GM12873 (cell line): ENCODE results near the gene GATAD2A.

Experiments
- TF ChIP-seq, protein P1 (sequence below): IDR thresholded peaks from 2 replicates; pipeline ENCODE4 v1.5.1; 2012; ENCODE audit warnings: low read depth, mild to moderate bottlenecking, moderate library complexity, low read length, control low read depth; ENCODE audit not compliant: insufficient read depth; ENCODE audit errors: missing control alignments

Gene GATAD2A

DNA sequence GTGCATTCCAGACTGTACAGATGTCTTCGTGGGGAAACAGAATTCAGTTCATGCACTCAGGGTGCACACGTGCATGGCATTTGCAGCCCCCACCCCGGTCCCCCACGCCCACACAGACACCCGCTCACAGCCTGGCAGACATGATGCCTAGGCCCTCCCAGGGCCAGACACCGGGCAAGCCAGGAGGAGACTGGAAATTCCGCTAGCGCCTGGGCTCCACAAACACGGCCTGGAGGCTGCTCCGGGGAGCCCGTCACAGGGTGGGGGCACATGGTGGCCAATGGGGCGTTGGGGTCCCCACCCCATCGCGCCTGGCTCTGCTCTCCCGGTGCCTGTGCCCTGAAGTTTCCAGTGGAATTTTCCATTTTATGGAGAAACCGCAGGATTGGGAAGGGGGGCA is 136.1 kb downstream of the GATAD2A start:
- TF ChIP-seq, protein P1, sequence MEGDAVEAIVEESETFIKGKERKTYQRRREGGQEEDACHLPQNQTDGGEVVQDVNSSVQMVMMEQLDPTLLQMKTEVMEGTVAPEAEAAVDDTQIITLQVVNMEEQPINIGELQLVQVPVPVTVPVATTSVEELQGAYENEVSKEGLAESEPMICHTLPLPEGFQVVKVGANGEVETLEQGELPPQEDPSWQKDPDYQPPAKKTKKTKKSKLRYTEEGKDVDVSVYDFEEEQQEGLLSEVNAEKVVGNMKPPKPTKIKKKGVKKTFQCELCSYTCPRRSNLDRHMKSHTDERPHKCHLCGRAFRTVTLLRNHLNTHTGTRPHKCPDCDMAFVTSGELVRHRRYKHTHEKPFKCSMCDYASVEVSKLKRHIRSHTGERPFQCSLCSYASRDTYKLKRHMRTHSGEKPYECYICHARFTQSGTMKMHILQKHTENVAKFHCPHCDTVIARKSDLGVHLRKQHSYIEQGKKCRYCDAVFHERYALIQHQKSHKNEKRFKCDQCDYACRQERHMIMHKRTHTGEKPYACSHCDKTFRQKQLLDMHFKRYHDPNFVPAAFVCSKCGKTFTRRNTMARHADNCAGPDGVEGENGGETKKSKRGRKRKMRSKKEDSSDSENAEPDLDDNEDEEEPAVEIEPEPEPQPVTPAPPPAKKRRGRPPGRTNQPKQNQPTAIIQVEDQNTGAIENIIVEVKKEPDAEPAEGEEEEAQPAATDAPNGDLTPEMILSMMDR = no peak

DNA sequence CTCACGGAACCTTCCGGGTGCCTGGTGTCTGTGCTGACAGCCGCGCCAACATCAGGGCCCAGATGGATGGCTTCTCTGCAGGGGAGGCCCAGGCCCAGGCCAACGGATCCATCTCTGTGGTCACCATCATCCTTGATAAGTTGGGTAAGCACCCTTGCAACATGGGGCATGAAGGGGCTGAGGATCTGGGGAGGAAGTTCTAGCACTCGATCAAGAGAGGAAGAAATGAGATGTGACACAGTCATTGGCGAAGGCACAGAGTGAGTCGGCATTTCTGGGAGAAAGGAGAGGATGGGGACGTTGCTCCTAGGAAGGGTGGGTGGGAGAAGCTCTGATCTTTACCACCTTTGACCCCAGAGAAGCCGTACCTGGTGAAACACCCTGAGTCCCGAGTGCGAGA is 137.0 kb downstream of the GATAD2A start:
- TF ChIP-seq, protein P1 = no peak

- TF ChIP-seq, protein P1 = no peak
These were observed 137.6 kb downstream of the GATAD2A start for GRCh38 chr19:19543101-19543500.

GRCh38 chr19:19543640-19544039 is 138.2 kb downstream of the GATAD2A start:
- TF ChIP-seq, protein P1 = no peak

GRCh38 chr19:19544257-19544953 is 138.9 kb downstream of the GATAD2A start:
- TF ChIP-seq, protein P1 = no peak

- TF ChIP-seq, protein P1 = no peak
These were observed 139.6 kb downstream of the GATAD2A start for GRCh38 chr19:19544954-19545591.

- TF ChIP-seq, protein P1 = no peak
These were observed 140.2 kb downstream of the GATAD2A start for GRCh38 chr19:19545707-19546106.
